ENCODE results near the gene LOXL1.

DNA sequence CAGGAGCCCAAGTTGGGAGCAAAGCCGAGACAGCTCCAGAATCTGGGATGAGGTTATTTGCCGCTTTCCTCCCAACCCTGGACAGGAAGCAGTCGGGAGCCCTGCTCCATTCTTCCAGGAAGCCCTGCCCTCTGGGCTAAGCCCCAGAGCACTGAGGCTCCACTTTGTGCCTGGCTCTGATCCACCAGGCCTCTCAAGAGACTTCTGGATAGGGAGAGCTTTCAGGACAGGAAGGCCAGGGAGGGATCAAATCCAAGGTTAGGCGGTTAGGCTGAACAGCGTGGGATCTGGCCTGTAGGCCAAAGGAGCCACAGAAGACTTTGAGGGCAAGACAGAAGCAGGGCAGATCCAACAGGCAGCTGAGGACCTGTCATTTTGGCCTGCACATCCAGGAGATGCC is 65.0 kb downstream of the LOXL1 start:
- TF ChIP-seq CTCF (IDR thresholded peaks at IDR 0.05; ENCODE audit: insufficient read depth, low read depth, low read length), result no peak
- TF ChIP-seq EZH2 (IDR thresholded peaks at IDR 0.05; ENCODE audit: insufficient read depth, low read length), result no peak

All from astrocyte (in vitro differentiated cells and primary cell).